ENCODE results near the gene INPP5B.

The INPP5B gene

GRCh38 chr1:37845786-37846185, 101.1 kb downstream of the INPP5B start:
- Histone ChIP-seq H3K9me2 (replicated peaks; ENCODE audit: insufficient read depth, low read length) (no peaks in the 10 kb centered on the region), H3K36me3 (replicated peaks; ENCODE audit: insufficient read depth, low read length) (no peaks in the 10 kb centered on the region; the same call in 1 of the 2 replicates), H3K4me1 (ENCODE audit: low read length) (peaks cover 10% of the 10 kb centered on the region), H3K4me2 (ENCODE audit: low read depth, low read length) (no peak overlapping the region), H3K9me3 (replicated peaks; ENCODE audit: insufficient read depth, low read length) (no peaks in the 10 kb centered on the region), H4K20me1 (ENCODE audit: insufficient read depth, low read length) (no peaks in the 10 kb centered on the region), H3K9ac (ENCODE audit: low read length) (no peak overlapping the region), H3K27me3 (replicated peaks; ENCODE audit: insufficient read depth, low read length) (no peaks in the 10 kb centered on the region), H2AFZ (ENCODE audit: low read length) (no peak overlapping the region), H3F3A (ENCODE audit: insufficient read depth, low read length) (peaks cover 6% of the 10 kb centered on the region; the same call in 1 of the 2 replicates), H3K4me3 (ENCODE audit: low read length) (no peak overlapping the region), H3K79me2 (ENCODE audit: low read length) (peaks cover 76% of the 10 kb centered on the region), H3K27ac (ENCODE audit: low read length) (no peak overlapping the region)
- TF ChIP-seq EZH2 (optimal IDR thresholded peaks at IDR 0.05; ENCODE audit: low read depth, low read length) (no peak), CTCF (IDR thresholded peaks at IDR 0.05; ENCODE audit: low read length) (no peak), EZH2phosphoT487 (IDR thresholded peaks at IDR 0.05; ENCODE audit: low read length) (no peak)
- no peak for DNase-seq

- Histone ChIP-seq H3K4me3 (ENCODE audit: low read length) (no peak overlapping the region), H3K79me2 (ENCODE audit: low read length) (peaks cover 73% of the 10 kb centered on the region), H3K27ac (ENCODE audit: low read length) (no peak overlapping the region), H3F3A (ENCODE audit: insufficient read depth, low read length) (peaks cover 6% of the 10 kb centered on the region; the same call in 1 of the 2 replicates), H2AFZ (ENCODE audit: low read length) (no peak overlapping the region), H3K27me3 (replicated peaks; ENCODE audit: insufficient read depth, low read length) (no peaks in the 10 kb centered on the region), H4K20me1 (ENCODE audit: insufficient read depth, low read length) (no peaks in the 10 kb centered on the region), H3K36me3 (replicated peaks; ENCODE audit: insufficient read depth, low read length) (no peaks in the 10 kb centered on the region; the same call in 1 of the 2 replicates), H3K9me2 (replicated peaks; ENCODE audit: insufficient read depth, low read length) (no peaks in the 10 kb centered on the region), H3K4me2 (ENCODE audit: low read depth, low read length) (no peak overlapping the region), H3K9ac (ENCODE audit: low read length) (no peak overlapping the region), H3K9me3 (replicated peaks; ENCODE audit: insufficient read depth, low read length) (no peaks in the 10 kb centered on the region), H3K4me1 (ENCODE audit: low read length) (peaks cover 16% of the 10 kb centered on the region)
- TF ChIP-seq CTCF (IDR thresholded peaks at IDR 0.05; ENCODE audit: low read length), result no peak
- no peak for TF ChIP-seq EZH2phosphoT487 (IDR thresholded peaks at IDR 0.05; ENCODE audit: low read length)
- TF ChIP-seq EZH2 (optimal IDR thresholded peaks at IDR 0.05; ENCODE audit: low read depth, low read length), result no peak
- DNase-seq, result no peak
Observed at GRCh38 chr1:37845049-37845646, 101.7 kb downstream of the INPP5B start.

DNA sequence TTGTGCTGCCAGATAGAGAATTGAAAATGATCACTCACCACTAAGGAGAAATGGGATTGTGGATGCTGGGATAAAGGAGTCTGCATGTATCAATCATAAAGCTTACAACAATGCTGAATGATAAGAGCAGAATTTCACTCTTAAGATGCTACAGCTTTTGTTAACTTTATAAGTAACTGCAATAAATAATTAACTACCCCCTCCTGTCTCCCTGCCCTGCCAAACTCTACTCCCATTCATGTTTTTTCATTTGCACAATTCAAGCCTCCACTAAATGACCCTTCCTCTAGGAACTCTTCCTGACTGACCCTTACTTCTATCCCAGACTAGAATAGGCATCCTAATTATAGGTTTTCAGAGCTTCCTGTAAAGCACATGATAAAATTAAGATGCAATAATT, 102.3 kb downstream of the INPP5B start:
- Histone ChIP-seq H3K27me3 (replicated peaks; ENCODE audit: insufficient read depth, low read length) (no peaks in the 10 kb centered on the region), H3K9me2 (replicated peaks; ENCODE audit: insufficient read depth, low read length) (no peaks in the 10 kb centered on the region), H2AFZ (ENCODE audit: low read length) (no peak overlapping the region), H3K4me3 (ENCODE audit: low read length) (no peak overlapping the region), H3F3A (ENCODE audit: insufficient read depth, low read length) (peaks cover 11% of the 10 kb centered on the region), H3K4me1 (ENCODE audit: low read length) (peaks cover 20% of the 10 kb centered on the region), H3K4me2 (ENCODE audit: low read depth, low read length) (no peak overlapping the region), H3K36me3 (replicated peaks; ENCODE audit: insufficient read depth, low read length) (no peaks in the 10 kb centered on the region; the same call in 1 of the 2 replicates), H3K79me2 (ENCODE audit: low read length) (peaks cover 67% of the 10 kb centered on the region), H4K20me1 (ENCODE audit: insufficient read depth, low read length) (no peaks in the 10 kb centered on the region), H3K9me3 (replicated peaks; ENCODE audit: insufficient read depth, low read length) (no peaks in the 10 kb centered on the region), H3K27ac (ENCODE audit: low read length) (no peak overlapping the region), H3K9ac (ENCODE audit: low read length) (no peak overlapping the region)
- TF ChIP-seq EZH2 (optimal IDR thresholded peaks at IDR 0.05; ENCODE audit: low read depth, low read length), result no peak
- no peak for DNase-seq

GRCh38 chr1:37841652-37842051, 105.2 kb downstream of the INPP5B start:
- H3K27ac ChIP-seq (ENCODE audit: low read length), result no peak overlapping the region
- no peak overlapping the region for H2AFZ ChIP-seq (ENCODE audit: low read length)
- H3F3A ChIP-seq (ENCODE audit: insufficient read depth, low read length), result peaks cover 12% of the 10 kb centered on the region
- H4K20me1 ChIP-seq (ENCODE audit: insufficient read depth, low read length), result no peaks in the 10 kb centered on the region
- H3K4me1 ChIP-seq (ENCODE audit: low read length), result peaks cover 19% of the 10 kb centered on the region
- no peak for TF ChIP-seq EZH2phosphoT487 (IDR thresholded peaks at IDR 0.05; ENCODE audit: low read length)
- no peak for TF ChIP-seq CTCF (IDR thresholded peaks at IDR 0.05; ENCODE audit: low read length)
- TF ChIP-seq EZH2 (optimal IDR thresholded peaks at IDR 0.05; ENCODE audit: low read depth, low read length), result no peak
- no peaks in the 10 kb centered on the region; the same call in 1 of the 2 replicates for H3K36me3 ChIP-seq (replicated peaks; ENCODE audit: insufficient read depth, low read length)
- no peaks in the 10 kb centered on the region for H3K27me3 ChIP-seq (replicated peaks; ENCODE audit: insufficient read depth, low read length)
- no peaks in the 10 kb centered on the region for H3K9me3 ChIP-seq (replicated peaks; ENCODE audit: insufficient read depth, low read length)
- H3K9me2 ChIP-seq (replicated peaks; ENCODE audit: insufficient read depth, low read length), result no peaks in the 10 kb centered on the region
- no peak overlapping the region for H3K4me3 ChIP-seq (ENCODE audit: low read length)
- DNase-seq, result no peak
- H3K79me2 ChIP-seq (ENCODE audit: low read length), result peaks cover 39% of the 10 kb centered on the region
- no peak overlapping the region for H3K4me2 ChIP-seq (ENCODE audit: low read depth, low read length)
- no peak overlapping the region for H3K9ac ChIP-seq (ENCODE audit: low read length)

Data from MM.1S (cell line).